ENCODE measurements around the gene MOB2.
"Not testable (repeated sequence)": the region's sequence is repeated elsewhere in the genome, so short reads cannot be mapped to it uniquely, and the experiment has no call there.

MOB2 gene

DNA sequence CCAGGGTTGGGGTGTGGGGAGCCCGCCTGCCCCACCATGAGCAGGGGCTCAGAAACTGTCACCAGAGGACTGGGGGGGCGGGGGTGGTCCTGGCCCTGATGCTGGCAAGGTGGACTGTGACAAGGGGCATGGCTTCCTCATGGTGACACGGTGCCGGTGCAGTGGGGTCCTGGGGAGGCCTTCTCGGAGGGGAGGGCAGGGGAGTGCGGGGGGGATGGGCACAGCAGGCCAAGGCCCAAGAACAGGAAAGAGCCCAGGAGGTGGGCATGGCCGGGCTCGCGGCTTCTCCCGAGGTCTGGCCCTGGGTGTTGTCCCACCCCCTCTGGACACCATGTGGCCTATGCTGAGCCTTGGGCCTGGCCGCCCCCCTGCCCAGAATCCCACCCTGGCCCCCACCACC lies 47.2 kb downstream of the MOB2 start:
- no peak for DNase-seq (ENCODE audit: low spot score)

DNA sequence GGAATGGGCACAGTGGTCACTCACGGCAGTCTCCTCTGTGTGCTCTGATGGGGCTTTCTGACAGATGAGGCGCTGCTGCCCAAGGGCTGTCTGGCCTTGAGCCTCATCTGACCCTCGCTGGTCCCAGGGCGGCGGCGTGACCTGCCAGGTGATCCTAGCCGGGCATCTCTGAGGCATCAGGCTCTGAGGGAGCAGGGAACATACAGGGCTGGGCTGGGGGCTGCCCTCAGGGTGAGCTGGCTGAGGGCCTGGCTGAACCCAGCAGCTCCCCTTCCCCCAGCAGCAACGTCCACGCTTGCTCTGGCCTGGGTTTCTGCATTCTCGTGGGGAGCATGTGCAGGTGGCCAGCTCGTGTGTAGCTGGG lies 47.6 kb downstream of the MOB2 start:
- no peak for DNase-seq (ENCODE audit: low spot score)

DNA sequence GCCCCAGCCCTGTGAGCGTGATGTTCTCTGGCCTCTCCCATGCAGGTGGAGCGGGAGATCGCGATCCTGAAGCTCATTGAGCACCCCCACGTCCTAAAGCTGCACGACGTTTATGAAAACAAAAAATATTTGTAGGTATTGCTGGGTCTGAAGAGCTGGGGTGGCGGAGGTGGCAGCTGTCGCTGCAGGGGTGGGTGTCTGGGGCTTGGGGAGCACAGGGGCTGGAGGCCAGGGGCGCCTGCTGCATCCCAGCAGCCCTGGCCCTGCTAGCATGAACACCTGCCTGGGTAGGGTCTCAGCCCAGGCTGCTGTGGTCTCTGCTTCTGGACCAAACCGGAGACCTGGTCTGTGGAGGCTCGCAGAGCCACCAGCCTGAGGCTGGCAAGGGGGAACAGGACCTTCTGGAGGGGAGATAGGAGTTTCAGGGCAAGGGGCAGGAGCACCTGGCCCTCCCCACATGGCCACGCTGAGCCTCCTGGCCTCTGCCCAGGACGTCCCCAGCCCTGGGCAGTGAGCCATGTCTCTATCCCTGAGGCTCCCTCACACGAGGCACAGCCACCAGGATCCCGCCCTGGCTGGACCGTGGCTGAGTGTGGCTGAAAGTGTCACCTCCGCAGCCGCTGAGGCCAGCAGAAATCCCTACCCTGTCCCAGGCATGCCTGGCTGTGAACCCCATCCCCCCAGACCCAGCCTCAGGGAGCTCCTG lies 48.2 kb downstream of the MOB2 start:
- DNase-seq (ENCODE audit: low spot score), result no peak

DNA sequence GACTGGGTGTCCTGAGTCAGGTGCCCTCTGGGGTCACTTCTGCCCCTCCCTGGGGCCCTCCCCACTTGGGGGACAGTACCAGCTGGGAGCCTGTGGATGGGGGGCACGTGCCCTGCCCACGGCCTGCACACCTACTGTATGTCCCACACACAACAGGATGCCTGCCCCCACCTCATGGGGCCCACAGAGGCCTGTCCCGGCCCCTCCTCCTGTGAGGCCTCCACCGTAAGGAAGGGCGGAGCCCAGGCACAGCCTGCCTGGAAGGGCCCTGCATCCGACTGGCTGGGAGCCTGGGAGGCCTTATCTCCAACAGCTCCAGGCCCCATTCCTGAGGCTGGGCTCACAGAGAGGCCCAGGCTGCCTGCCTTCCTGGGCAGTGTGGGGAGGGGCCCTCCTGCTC lies 49.1 kb downstream of the MOB2 start:
- DNase-seq (ENCODE audit: low spot score), result no peak

DNA sequence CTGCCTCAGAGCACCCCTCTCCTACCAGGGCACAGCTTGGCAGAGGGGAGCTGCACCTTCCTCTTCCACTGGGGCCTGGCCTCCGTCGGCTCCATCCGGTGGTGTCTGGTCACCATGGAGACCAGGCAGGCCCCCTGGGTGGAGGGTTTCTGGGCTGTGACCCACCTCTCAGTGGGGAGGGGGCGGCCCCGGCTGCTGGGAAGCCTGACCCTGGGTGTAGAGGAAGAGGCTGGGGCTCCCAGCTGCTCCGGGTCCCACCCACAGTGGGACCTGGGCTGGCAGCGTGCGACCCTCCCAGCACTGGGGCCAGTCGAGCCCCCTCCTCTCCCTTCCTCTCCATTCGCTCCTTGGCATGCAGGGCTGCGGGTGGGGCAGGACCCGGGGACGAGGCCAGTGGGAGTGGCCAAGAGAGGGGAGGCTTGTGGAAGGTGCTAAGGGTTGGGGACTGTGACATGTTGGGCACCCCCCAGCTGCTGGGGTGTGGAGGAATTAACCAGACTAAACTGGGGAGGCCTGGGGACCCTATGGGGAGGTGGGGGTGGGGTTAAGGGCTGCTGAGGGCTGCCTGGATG lies 50.0 kb downstream of the MOB2 start:
- no peak for DNase-seq (ENCODE audit: low spot score)

DNA sequence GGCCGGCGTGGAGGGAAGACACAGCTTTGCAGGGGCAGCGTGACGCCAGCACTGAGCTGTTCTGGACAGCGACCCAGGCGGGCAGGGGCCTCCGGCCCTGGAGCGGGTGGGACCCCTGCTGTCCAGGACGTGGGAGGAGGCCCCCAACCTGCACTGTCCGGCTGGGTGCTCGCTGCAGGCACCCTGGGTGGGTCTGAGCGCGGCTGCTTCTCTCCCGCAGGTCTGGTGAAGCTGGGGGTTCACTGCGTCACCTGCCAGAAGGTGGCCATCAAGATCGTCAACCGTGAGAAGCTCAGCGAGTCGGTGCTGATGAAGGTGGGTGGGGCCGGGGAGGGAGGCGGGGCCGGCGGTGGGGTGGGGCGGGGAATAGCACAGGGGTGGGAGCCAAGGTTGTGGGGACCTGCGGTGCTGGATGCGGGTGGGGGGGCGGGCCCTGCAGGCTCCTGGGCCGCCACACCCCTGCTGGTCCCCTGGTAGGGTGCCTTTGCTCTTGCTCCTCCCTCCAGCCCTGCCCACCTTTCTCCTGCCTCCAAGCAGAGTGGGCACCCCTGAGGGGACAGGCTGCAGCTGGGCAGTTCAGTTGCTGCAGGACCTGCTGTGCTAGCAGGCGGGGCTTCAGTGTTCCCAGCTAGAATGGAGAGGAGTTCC lies 50.6 kb downstream of the MOB2 start:
- no peak for DNase-seq (ENCODE audit: low spot score)

DNA sequence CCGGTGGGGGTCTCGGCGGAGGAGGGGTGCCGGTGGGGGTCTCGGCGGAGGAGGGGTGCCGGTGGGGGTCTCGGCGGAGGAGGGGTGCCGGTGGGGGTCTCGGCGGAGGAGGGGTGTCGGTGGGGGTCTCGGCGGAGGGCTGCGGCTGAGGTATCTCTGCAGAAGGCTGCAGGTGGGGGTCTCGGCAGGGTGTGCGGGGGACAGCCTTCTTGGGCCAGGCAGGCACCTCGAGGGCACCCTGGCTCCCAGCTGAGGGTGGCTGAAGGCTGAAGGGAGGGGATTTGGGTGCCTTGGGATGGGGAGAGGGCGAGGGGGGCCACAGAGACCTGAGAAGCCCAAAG lies 51.1 kb downstream of the MOB2 start:
- not testable (repeated sequence) for DNase-seq (ENCODE audit: low spot score)

DNA sequence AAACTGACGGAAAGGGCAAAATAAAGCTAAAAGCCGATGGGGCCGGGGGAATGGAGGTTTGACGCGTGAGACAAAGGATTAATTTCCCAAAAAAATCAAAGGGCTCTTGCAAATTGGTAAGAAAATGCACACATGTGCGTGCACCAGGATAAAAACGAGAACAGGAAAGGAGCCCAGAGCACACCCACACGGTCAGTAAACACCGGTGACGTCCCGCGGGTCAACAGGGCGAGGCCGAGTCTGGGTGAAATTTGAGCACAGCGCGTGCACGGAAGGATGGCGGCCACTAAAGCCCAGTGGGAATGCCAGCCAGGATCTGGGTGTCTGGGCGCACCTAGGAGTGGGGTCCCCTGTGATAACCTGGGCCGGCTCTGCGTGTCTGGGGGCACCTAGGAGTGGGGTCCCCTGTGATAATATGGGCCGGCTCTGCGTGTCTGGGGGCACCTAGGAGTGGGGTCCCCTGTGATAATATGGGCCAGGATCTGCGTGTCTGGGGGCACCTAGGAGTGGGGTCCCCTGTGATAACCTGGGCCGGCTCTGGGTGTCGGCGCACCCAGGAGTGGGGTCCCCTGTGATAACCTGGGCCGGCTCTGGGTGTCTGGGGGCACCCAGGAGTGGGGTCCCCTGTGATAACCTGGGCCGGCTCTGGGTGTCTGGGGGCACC lies 52.5 kb downstream of the MOB2 start:
- no peak for DNase-seq (ENCODE audit: low spot score)

DNA sequence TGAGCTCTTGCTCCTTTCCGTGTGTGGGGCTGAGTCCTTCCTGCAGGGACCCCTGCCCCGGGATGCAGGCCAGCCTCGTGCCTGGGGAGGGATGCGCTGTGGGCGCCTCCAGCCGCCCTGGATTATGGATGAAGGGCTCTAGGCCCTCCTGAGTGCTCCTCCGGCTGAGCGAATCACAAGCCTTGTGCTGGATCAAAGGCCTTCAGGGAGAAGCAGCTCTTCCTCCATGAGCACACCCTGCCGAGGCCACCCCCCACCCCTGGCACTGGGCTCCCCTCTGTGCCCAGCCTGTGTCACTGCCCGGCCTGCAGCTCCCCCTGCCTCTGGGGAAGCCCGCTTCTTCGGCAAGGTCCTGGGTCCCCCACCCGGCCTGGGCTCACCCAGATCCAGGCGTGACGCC lies 53.0 kb downstream of the MOB2 start:
- no peak for DNase-seq (ENCODE audit: low spot score)

DNA sequence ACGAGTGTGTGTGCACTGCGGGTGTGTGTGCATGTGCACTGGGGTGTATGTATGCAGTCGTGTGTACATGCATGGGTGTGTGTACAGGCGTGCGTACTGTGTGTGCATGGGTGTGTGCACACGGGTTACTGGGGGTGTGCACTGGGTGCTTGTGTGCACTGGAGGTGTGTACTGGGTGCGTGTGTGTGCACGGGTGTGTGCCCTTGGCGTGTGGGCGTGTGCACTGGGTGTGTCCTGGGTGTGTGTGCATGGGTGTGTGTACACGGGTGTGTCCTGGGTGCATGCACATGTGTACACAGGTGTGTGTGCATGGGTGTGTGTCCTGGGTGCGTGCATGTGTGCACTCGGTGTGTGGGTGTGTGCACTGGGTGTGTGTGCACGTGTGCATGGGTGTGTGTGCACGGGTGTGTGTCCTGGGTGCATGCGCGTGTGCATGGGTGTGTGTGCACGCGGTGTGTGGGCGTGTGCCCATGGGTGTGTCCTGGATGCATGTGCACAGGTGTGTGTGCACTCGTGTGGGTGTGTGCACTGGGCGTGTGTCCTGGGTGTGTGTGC lies 57.7 kb downstream of the MOB2 start:
- no peak for DNase-seq (ENCODE audit: low spot score)

DNA sequence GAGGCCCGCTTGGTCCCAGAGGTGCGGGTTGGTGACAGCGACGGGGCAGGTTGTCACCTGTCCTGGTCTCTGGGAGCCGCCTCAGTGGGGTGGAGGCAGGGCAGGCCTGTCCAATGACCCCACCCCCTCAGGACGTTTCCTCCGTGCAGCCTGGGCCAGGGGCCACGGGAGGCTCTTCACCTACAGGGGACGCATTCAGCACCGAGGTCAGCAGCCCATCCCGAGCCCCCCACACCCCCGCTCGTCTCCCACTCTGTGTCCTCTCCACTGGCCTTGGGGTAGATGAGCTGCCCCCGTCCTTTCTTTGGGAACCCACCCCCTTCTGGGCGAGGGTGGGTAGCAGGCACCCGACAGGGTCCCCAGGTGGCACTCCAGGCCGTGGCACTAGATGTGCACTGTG lies 61.1 kb downstream of the MOB2 start:
- DNase-seq (ENCODE audit: low spot score), result no peak

DNA sequence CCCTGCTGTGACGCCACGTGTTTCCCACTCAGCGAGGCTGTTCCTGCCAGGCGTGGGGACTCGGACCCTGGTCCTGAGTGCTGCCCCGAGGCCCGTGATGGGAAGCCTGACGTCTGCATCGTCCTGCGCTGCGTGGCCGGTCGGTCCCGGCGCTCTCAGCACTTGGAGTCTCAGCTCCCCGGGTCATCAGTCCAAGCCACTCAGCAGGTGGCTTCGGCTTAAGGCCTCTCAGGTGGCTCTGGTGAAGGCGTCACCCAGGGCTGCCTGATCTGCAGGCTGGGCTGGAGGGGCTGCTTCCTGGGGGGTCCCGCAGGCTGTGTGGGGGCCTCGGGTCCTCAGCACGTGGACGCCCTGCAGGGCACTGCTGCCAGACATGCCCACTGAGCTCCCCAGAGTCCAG lies 61.6 kb downstream of the MOB2 start:
- no peak for DNase-seq (ENCODE audit: low spot score)

DNA sequence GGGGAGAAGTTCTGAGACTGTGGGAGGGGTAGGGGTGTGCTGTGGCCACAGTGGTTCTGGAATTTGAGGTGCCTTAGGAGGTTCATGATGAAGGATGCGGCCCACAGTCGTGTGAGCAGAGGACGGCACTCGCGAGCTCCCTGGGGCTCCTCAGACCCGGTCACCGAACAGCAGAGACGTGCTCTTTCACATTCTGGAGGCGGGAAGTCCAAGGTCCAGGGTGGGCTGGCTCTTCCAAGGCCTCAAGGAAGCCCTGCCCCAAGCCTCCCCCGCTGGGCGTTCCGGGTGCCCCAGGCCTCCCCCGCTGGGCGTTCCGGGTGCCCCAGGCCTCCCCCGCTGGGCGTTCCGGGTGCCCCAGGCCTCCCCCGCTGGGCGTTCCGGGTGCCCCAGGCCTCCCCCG lies 63.2 kb downstream of the MOB2 start:
- not testable (repeated sequence) for DNase-seq (ENCODE audit: low spot score)

DNA sequence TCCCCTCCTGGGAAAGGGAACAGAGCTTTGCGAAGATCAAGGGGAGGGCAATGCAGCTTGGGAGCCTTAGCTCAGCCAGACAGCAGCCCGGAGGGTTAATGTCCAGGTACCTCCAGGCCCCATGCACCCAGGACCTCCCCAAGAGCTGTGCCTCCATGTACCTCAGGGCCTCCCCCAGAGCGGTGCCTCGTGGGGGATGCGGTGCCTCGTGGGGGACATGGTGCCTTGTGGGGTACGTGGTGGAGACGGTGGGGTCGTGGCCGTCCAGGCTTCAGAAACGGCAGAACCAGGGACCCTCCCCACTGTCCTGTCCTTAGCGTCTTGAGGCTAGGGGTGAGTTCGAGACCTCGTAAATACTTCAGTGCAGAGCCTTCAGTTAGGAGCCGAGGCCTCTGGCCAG lies 63.6 kb downstream of the MOB2 start:
- no peak for DNase-seq (ENCODE audit: low spot score)

DNA sequence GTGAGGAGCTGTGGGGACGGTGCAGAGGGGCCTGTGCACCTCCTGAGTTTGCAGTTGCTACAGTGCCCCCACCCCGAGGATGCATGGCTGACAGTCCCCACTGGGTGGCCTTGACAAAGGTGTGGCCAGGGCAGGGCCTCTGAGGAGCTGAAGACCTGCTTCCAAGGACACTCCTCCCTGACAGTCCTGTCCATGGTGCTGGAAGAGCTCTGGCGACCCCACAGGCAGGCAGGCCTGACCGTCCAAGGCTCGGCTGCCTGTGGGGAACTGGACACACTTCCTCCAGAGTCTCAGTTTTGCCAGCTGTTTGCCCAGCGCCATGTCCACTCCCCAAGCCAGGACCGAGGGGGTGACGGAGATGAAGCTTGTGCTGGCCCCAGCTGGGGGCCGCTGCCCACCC lies 64.1 kb downstream of the MOB2 start:
- no peak for DNase-seq (ENCODE audit: low spot score)

DNA sequence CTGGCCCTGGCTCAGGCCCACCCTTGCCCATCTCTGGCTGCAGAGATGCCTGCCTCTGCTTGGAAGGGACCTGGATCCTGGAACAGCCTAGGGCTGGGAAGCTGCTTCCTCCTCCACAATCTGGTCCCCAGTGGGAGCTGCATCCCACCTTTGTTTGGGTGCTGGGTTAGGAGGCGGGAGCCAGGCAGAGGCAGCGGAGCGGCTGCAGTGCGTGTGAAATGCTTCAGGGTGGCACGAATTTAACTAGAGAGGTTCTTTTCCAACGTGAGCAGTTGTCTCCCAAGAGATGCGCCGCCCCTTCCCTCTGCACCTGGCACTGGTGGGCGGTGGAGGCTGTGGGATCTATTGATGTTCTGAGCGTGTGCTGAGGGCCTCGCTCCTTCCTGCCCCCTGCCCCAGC lies 65.3 kb downstream of the MOB2 start:
- no peak for DNase-seq (ENCODE audit: low spot score)

DNA sequence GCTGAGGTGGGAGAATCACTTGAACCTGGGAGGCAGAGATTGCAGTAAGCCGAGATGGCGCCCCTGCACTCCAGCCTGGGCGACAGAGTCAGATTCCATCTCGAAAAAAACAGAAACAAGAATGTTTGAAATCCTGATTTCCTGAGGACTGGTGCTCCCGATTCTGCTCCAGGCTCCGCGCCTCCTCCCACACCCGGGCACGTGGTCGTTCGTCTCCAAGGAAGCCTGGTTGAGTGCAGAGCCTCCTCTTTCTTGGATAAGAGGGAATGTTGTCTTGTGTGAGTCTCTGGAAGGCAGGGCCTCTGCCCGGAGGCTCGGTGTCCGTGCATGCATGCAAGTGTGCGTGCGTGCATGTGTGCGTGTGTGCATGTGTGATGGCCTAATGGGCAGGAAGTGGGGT lies 66.8 kb downstream of the MOB2 start:
- no peak for DNase-seq (ENCODE audit: low spot score)
